ENCODE measurements around the gene ZNF682.
A peak's percentile ranks its signal among the peaks of the same experiment; 100 is the strongest.
"Not testable (repeated sequence)": the region's sequence is repeated elsewhere in the genome, so short reads cannot be mapped to it uniquely, and the experiment has no call there.

The ZNF682 gene

GRCh38 chr19:20077791-20078463 is 38.6 kb upstream of the ZNF682 start, which contains the start of gene ZNF90:
Gene ZNF90 (plus strand): TSS chr19:20078000. CDS start chr19:20078133, 133 bp downstream.
- Histone ChIP-seq H3K4me3 (ENCODE audit: severe bottlenecking) (peak within 1 kb of the TSS; percentile 53), H3K4me1 (ENCODE audit: insufficient read depth, poor library complexity, severe bottlenecking) (no peaks in the 10 kb centered on the region), H3K27ac (ENCODE audit: poor library complexity, severe bottlenecking) (peak within 1 kb of the TSS; percentile 52), H3K36me3 (ENCODE audit: low read depth) (peaks cover 3% of the 10 kb centered on the region; the same call in 1 of the 2 replicates), H3K9me3 (ENCODE audit: severe bottlenecking) (no peaks in the 10 kb centered on the region), H3K27me3 (ENCODE audit: insufficient read depth, poor library complexity, severe bottlenecking) (no peaks in the 10 kb centered on the region)
- DNase-seq (ENCODE audit: low spot score) (peak; percentile 89), ATAC-seq (ENCODE audit: low read depth) (peak; percentile 95)
- no peak for TF ChIP-seq CTCF (IDR thresholded peaks at IDR 0.05; ENCODE audit: poor library complexity, severe bottlenecking)

- Histone ChIP-seq H3K9me3 (ENCODE audit: severe bottlenecking) (no peaks in the 10 kb centered on the region), H3K27ac (ENCODE audit: poor library complexity, severe bottlenecking) (no peak overlapping the region), H3K4me3 (ENCODE audit: severe bottlenecking) (no peak overlapping the region), H3K27me3 (ENCODE audit: insufficient read depth, poor library complexity, severe bottlenecking) (no peaks in the 10 kb centered on the region), H3K36me3 (ENCODE audit: low read depth) (no peaks in the 10 kb centered on the region), H3K4me1 (ENCODE audit: insufficient read depth, poor library complexity, severe bottlenecking) (no peaks in the 10 kb centered on the region)
- no peak for ATAC-seq (ENCODE audit: low read depth)
- DNase-seq (ENCODE audit: low spot score), result no peak
- TF ChIP-seq CTCF (IDR thresholded peaks at IDR 0.05; ENCODE audit: poor library complexity, severe bottlenecking), result no peak
Observed at GRCh38 chr19:20072936-20073335, 33.6 kb upstream of the ZNF682 start.

DNA sequence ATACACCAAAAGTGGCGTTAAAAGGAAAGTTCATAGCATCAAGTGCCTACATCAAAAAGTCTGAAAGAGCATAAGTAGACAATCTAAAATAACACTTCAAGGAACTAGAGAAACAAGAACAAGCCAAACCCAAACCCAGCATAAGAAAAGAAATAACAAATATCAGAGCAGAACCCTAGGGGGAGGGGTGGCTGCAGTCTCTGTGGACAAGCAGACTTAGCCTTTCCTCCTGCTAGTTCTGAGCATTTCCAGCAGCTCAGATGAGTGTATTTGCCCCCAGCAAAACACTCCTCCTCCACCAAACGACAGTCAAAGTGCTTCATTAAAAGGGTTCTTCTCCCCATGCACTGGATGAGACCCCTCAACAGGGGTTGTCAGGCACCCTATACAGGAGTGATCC is 31.4 kb upstream of the ZNF682 start:
- H3K4me1 ChIP-seq (ENCODE audit: insufficient read depth, poor library complexity, severe bottlenecking), result no peaks in the 10 kb centered on the region
- no peaks in the 10 kb centered on the region for H3K9me3 ChIP-seq (ENCODE audit: severe bottlenecking)
- DNase-seq (ENCODE audit: low spot score), result no peak
- H3K36me3 ChIP-seq (ENCODE audit: low read depth), result no peaks in the 10 kb centered on the region
- no peaks in the 10 kb centered on the region for H3K27me3 ChIP-seq (ENCODE audit: insufficient read depth, poor library complexity, severe bottlenecking)
- H3K4me3 ChIP-seq (ENCODE audit: severe bottlenecking), result no peak overlapping the region
- TF ChIP-seq CTCF (IDR thresholded peaks at IDR 0.05; ENCODE audit: poor library complexity, severe bottlenecking), result no peak
- H3K27ac ChIP-seq (ENCODE audit: poor library complexity, severe bottlenecking), result no peak overlapping the region
- ATAC-seq (ENCODE audit: low read depth), result no peak

- H3K27me3 ChIP-seq (ENCODE audit: insufficient read depth, poor library complexity, severe bottlenecking); H3K27ac ChIP-seq (ENCODE audit: poor library complexity, severe bottlenecking); H3K4me3 ChIP-seq (ENCODE audit: severe bottlenecking); H3K4me1 ChIP-seq (ENCODE audit: insufficient read depth, poor library complexity, severe bottlenecking); ATAC-seq (ENCODE audit: low read depth); H3K36me3 ChIP-seq (ENCODE audit: low read depth); H3K9me3 ChIP-seq (ENCODE audit: severe bottlenecking); DNase-seq (ENCODE audit: low spot score): not testable (repeated sequence)
Observed at GRCh38 chr19:20068559-20068958, 29.3 kb upstream of the ZNF682 start.

GRCh38 chr19:20067943-20068342 is 28.6 kb upstream of the ZNF682 start:
- H3K36me3 ChIP-seq (ENCODE audit: low read depth), result no peaks in the 10 kb centered on the region
- no peaks in the 10 kb centered on the region for H3K27me3 ChIP-seq (ENCODE audit: insufficient read depth, poor library complexity, severe bottlenecking)
- no peaks in the 10 kb centered on the region for H3K4me1 ChIP-seq (ENCODE audit: insufficient read depth, poor library complexity, severe bottlenecking)
- no peak overlapping the region for H3K4me3 ChIP-seq (ENCODE audit: severe bottlenecking)
- no peak for TF ChIP-seq CTCF (IDR thresholded peaks at IDR 0.05; ENCODE audit: poor library complexity, severe bottlenecking)
- H3K9me3 ChIP-seq (ENCODE audit: severe bottlenecking), result no peaks in the 10 kb centered on the region
- DNase-seq (ENCODE audit: low spot score) (no peak), ATAC-seq (ENCODE audit: low read depth) (no peak)
- H3K27ac ChIP-seq (ENCODE audit: poor library complexity, severe bottlenecking), result no peak overlapping the region
